GM13977 (cell line): Measurements from ENCODE around the gene SPIB.

Source experiments
- DNase-seq: peaks from one replicate; pipeline ENCODE4 v3.0.0; 2012; ENCODE audit warnings: low spot score
- CTCF ChIP-seq: IDR thresholded peaks from 2 replicates; pipeline ENCODE4 v1.5.1; 2012; ENCODE audit warnings: mild to moderate bottlenecking, control low read depth; ENCODE audit not compliant: insufficient read depth; ENCODE audit errors: extremely low read depth, missing control alignments
- in situ Hi-C: fragments of 300-500 bp; cut with MboI; formaldehyde crosslinking; loops from one replicate; pipeline ENCODE4 v1.12.0; 2022; ENCODE audit warnings: low sequenced_read_pairs, low pct_unique_long_range_greater_than_20kb, mixed read lengths, inconsistent platforms; ENCODE audit not compliant: unreplicated experiment

Gene SPIB

GRCh38 chr19:50427318-50427925 lies 8.7 kb downstream of the SPIB start:
- no peak for DNase-seq
- in situ Hi-C loops, result no loop called here
- TF ChIP-seq CTCF, result no peak

GRCh38 chr19:50427997-50428425 lies 9.3 kb downstream of the SPIB start:
- no peak for TF ChIP-seq CTCF
- in situ Hi-C loops, result no loop called here
- no peak for DNase-seq

GRCh38 chr19:50428772-50429463 lies 10.2 kb downstream of the SPIB start:
- no peak for TF ChIP-seq CTCF
- in situ Hi-C loops, result no loop called here

GRCh38 chr19:50430888-50431342 lies 12.2 kb downstream of the SPIB start:
- in situ Hi-C loops, result no loop called here
- TF ChIP-seq CTCF, result no peak
- DNase-seq, result no peak

More at GRCh38 chr19:50428772-50429463, 10.2 kb downstream of the SPIB start:
- DNase-seq, result no peak

GRCh38 chr19:50431343-50432220 lies 12.8 kb downstream of the SPIB start:
- TF ChIP-seq CTCF, result no peak
- peak; percentile 92 for DNase-seq
- in situ Hi-C loops, result no loop called here

GRCh38 chr19:50432221-50433028 lies 13.7 kb downstream of the SPIB start, which contains the start of gene MYBPC2:
TSS of gene MYBPC2 (plus strand) at chr19:50432892. CDS start at chr19:50432954, 62 bp downstream.
- in situ Hi-C loops, result no loop called here
- no peak for TF ChIP-seq CTCF
- no peak for DNase-seq
